OCI-LY1 (cell line): ENCODE data around the gene ZNF839.

ENCODE experiments used
- H2AFZ ChIP-seq: fragments of 200-600 bp; sonication (generic), shearing (Covaris generic); 2 replicates; pipeline ENCODE4 v1.6.0; 2014; ENCODE audit warnings: antibody characterized with exemption, mild to moderate bottlenecking, low read length
- H3F3A ChIP-seq: fragments of 200-600 bp; sonication (generic), shearing (Covaris generic); 2 replicates; pipeline ENCODE4 v1.6.0; 2014; ENCODE audit warnings: mild to moderate bottlenecking, antibody characterized with exemption, low read length, moderate library complexity; ENCODE audit not compliant: insufficient read depth
- H3K27ac ChIP-seq: fragments of 200-600 bp; sonication (generic); 2 replicates; pipeline ENCODE4 v1.5.1; 2014; ENCODE audit warnings: low read length, mixed run types, mild to moderate bottlenecking, low read depth; ENCODE audit not compliant: poor library complexity, severe bottlenecking
- H3K27me3 ChIP-seq: fragments of 200-600 bp; sonication (generic); 2 replicates; pipeline ENCODE4 v1.6.0; 2014; ENCODE audit warnings: antibody characterized with exemption, mild to moderate bottlenecking, low read length, moderate library complexity; ENCODE audit not compliant: insufficient read depth
- H3K36me3 ChIP-seq: fragments of 200-600 bp; sonication (generic); 2 replicates; pipeline ENCODE4 v1.6.1; 2014; ENCODE audit warnings: mild to moderate bottlenecking, antibody characterized with exemption, low read length, moderate library complexity, mixed read lengths; ENCODE audit not compliant: insufficient read depth
- H3K4me1 ChIP-seq: fragments of 200-600 bp; sonication (generic); 2 replicates; pipeline ENCODE4 v1.5.1; 2014; ENCODE audit warnings: mild to moderate bottlenecking, low read length, moderate library complexity; ENCODE audit not compliant: insufficient read depth, severe bottlenecking
- H3K4me2 ChIP-seq: fragments of 200-600 bp; sonication (generic), shearing (Covaris generic); 2 replicates; pipeline ENCODE4 v1.6.1; 2014; ENCODE audit warnings: low read length
- H3K4me3 ChIP-seq: fragments of 200-600 bp; sonication (generic); 2 replicates; pipeline ENCODE4 v1.5.1; 2014; ENCODE audit warnings: low read length, low read depth, mild to moderate bottlenecking, mixed read lengths; ENCODE audit not compliant: poor library complexity, severe bottlenecking
- H3K79me2 ChIP-seq: fragments of 200-600 bp; shearing (Covaris generic); 2 replicates; pipeline ENCODE4 v1.6.1; 2016; ENCODE audit warnings: mixed run types, low read length, mixed read lengths; ENCODE audit not compliant: insufficient read depth
- H3K9ac ChIP-seq: fragments of 200-600 bp; sonication (generic), shearing (Covaris generic); 2 replicates; pipeline ENCODE4 v1.6.1; 2014; ENCODE audit warnings: mild to moderate bottlenecking, low read length, mixed read lengths
- H3K9me2 ChIP-seq: fragments of 200-600 bp; sonication (generic), shearing (Covaris generic); 2 replicates; pipeline ENCODE4 v1.6.1; 2014; ENCODE audit warnings: low read depth, mild to moderate bottlenecking, low read length, mixed read lengths
- H3K9me3 ChIP-seq: fragments of 200-600 bp; shearing (Covaris generic); 2 replicates; pipeline ENCODE4 v1.6.1; 2014; ENCODE audit warnings: low read length, mixed read lengths
- H4K20me1 ChIP-seq: fragments of 200-600 bp; sonication (generic), shearing (Covaris generic); 2 replicates; pipeline ENCODE4 v1.6.0; 2016; ENCODE audit warnings: mild to moderate bottlenecking, low read length; ENCODE audit not compliant: insufficient read depth
- CTCF ChIP-seq: fragments of 200-600 bp; sonication (generic), shearing (Covaris generic); IDR thresholded peaks from 2 replicates; pipeline ENCODE4 v1.5.1; 2017; ENCODE audit warnings: mild to moderate bottlenecking, antibody characterized with exemption, low read length, moderate library complexity, mixed read lengths
- EZH2 ChIP-seq: fragments of 200-600 bp; sonication (generic), shearing (Covaris generic); IDR thresholded peaks from 2 replicates; pipeline ENCODE4 v1.8.0; 2017; ENCODE audit warnings: borderline replicate concordance, mixed run types, mild to moderate bottlenecking, antibody characterized with exemption, low read length, moderate library complexity, mixed read lengths

The ZNF839 gene

GRCh38 chr14:102378830-102379229 is 59.3 kb downstream of the ZNF839 start:
- H4K20me1 ChIP-seq = no peaks in the 10 kb centered on the region
- no peaks in the 10 kb centered on the region for H3K9me3 ChIP-seq
- H3K4me3 ChIP-seq = no peak overlapping the region
- H3K9ac ChIP-seq = no peak overlapping the region
- H3K79me2 ChIP-seq = no peaks in the 10 kb centered on the region
- TF ChIP-seq EZH2 = no peak
- no peak for TF ChIP-seq CTCF
- H3K27ac ChIP-seq = no peak overlapping the region
- H3K9me2 ChIP-seq = no peaks in the 10 kb centered on the region
- H2AFZ ChIP-seq = no peak overlapping the region
- H3K4me2 ChIP-seq = no peak overlapping the region
- H3K4me1 ChIP-seq = no peaks in the 10 kb centered on the region
- no peaks in the 10 kb centered on the region for H3F3A ChIP-seq
- H3K36me3 ChIP-seq = no peaks in the 10 kb centered on the region
- no peaks in the 10 kb centered on the region for H3K27me3 ChIP-seq

DNA sequence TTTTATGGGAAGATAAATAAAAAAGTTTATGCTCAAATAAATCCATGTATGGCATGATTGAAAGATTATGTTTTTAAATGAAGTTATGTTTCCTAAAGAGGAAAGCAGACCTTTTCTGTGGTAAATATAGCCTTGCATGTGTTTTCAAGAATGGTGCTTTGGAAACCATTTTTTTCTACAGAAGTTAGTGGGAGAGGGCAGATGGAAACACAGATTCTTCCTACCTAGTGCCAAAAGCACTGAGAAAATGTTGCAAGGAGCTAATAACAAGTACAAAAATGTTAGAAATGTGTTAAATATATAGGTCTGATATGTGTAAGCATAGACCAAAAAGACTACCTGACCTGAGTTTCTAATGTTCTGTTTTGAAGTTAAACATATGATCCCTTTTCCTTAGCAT is 67.5 kb downstream of the ZNF839 start:
- no peaks in the 10 kb centered on the region for H3K79me2 ChIP-seq
- no peak overlapping the region for H3K4me3 ChIP-seq
- H3K4me2 ChIP-seq = no peak overlapping the region
- TF ChIP-seq CTCF = no peak
- no peaks in the 10 kb centered on the region for H3K27me3 ChIP-seq
- H3K27ac ChIP-seq = no peak overlapping the region
- H3K9ac ChIP-seq = no peak overlapping the region
- H2AFZ ChIP-seq = no peak overlapping the region
- H3K36me3 ChIP-seq = no peaks in the 10 kb centered on the region
- no peaks in the 10 kb centered on the region for H4K20me1 ChIP-seq
- H3F3A ChIP-seq = no peaks in the 10 kb centered on the region
- no peaks in the 10 kb centered on the region for H3K4me1 ChIP-seq
- no peaks in the 10 kb centered on the region for H3K9me3 ChIP-seq
- no peaks in the 10 kb centered on the region for H3K9me2 ChIP-seq

DNA sequence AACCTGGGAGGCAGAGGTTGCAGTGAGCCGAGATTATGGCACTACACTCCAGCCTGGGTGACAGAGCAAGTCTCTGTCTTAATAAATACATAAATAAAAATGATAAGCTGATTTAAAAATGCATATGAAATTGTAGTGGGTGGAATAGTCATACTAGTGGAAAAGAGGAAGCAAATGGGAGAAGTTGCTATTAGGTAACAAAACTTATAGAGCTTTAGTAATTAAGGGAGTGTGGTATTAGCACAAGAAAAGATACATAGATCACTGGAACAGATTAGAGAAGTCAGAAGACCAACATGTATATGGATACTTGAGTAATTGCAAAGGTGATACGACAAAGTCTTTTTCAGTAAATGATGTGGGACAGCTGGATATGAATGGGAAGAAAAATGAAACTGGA is 69.7 kb downstream of the ZNF839 start:
- no peaks in the 10 kb centered on the region for H3K27me3 ChIP-seq
- no peaks in the 10 kb centered on the region for H3K79me2 ChIP-seq
- H3K9ac ChIP-seq = no peak overlapping the region
- no peaks in the 10 kb centered on the region for H4K20me1 ChIP-seq
- H3K4me2 ChIP-seq = no peak overlapping the region
- no peaks in the 10 kb centered on the region for H3K9me2 ChIP-seq
- TF ChIP-seq EZH2 = no peak
- TF ChIP-seq CTCF = no peak
- H2AFZ ChIP-seq = no peak overlapping the region
- no peaks in the 10 kb centered on the region for H3K4me1 ChIP-seq
- H3K4me3 ChIP-seq = no peak overlapping the region
- no peaks in the 10 kb centered on the region for H3F3A ChIP-seq
- no peaks in the 10 kb centered on the region for H3K9me3 ChIP-seq
- no peak overlapping the region for H3K27ac ChIP-seq
- H3K36me3 ChIP-seq = no peaks in the 10 kb centered on the region
